SK-N-SH (cell line): ENCODE results near the gene PRC1. TPM values are rescaled to one million over a fixed set of nuclear protein-coding genes. Genes with fewer than 3 reads are reported as not detected.

Experiments used
- CTCF ChIA-PET: fragments of 300-600, 350-600 bp; formaldehyde crosslinking; extraction: SDS; loops from one replicate; lab custom pipeline; 2021; lab: Yijun Ruan, JAX
- POLR2A ChIA-PET: fragments of 350-600 bp; sonication (Branson Sonifier 250); formaldehyde crosslinking; extraction: SDS; loops from one replicate; lab custom pipeline; 2020; ENCODE audit warnings: antibody characterized with exemption, inconsistent platforms; lab: Yijun Ruan, JAX
- DNase-seq: peaks from one replicate; pipeline ENCODE4 v3.0.0; 2012
- H2AFZ ChIP-seq: fragments of 200-600 bp; sonication (generic); 2 replicates; pipeline ENCODE4 v1.8.1; 2016; ENCODE audit warnings: antibody characterized with exemption, mild to moderate bottlenecking, low read depth
- H3F3A ChIP-seq: fragments of 200-600 bp; sonication (generic); replicated peaks from 2 replicates; pipeline ENCODE3; 2016; ENCODE audit warnings: antibody characterized with exemption, mild to moderate bottlenecking; ENCODE audit not compliant: insufficient read depth
- H3K27ac ChIP-seq, 2 experiments: fragments of 200-500 bp in 1 of 2; fragments of 200-600 bp in 1 of 2; sonication (Bioruptor generic) in 1 of 2; sonication (generic), shearing (Covaris generic) in 1 of 2; 2 replicates each; pipeline versions ENCODE4 v1.5.1 to v1.6.1; 2014 to 2016; ENCODE audit warnings: low read depth in 2 of 2, inconsistent platforms in 1 of 2, low read length in 1 of 2, mild to moderate bottlenecking in 1 of 2, mixed read lengths in 1 of 2
- H3K27me3 ChIP-seq: fragments of 200-600 bp; sonication (generic), shearing (Covaris generic); 2 replicates; pipeline ENCODE4 v1.6.1; 2016; ENCODE audit warnings: mixed run types; ENCODE audit not compliant: insufficient read depth
- H3K36me3 ChIP-seq, 2 experiments: fragments of 200-500 bp in 1 of 2; fragments of 200-600 bp in 1 of 2; sonication (Bioruptor generic) in 1 of 2; sonication (generic) in 1 of 2; replicated peaks in 1 of 2; 2 replicates each; pipeline versions ENCODE3 to v1.5.1; 2014 to 2016; ENCODE audit warnings: low read length in 1 of 2, mild to moderate bottlenecking in 1 of 2; ENCODE audit not compliant: insufficient read depth in 2 of 2, control insufficient read depth in 1 of 2
- H3K4me1 ChIP-seq, 2 experiments: fragments of 200-500 bp in 1 of 2; fragments of 200-600 bp in 1 of 2; sonication (Bioruptor generic) in 1 of 2; sonication (generic), shearing (Covaris generic) in 1 of 2; 2 replicates each; pipeline versions ENCODE4 v1.5.1 to v1.6.1; 2014 to 2016; ENCODE audit warnings: low read depth in 1 of 2, low read length in 1 of 2, mixed run types in 1 of 2; ENCODE audit not compliant: insufficient read depth in 2 of 2, control insufficient read depth in 1 of 2
- H3K4me2 ChIP-seq: fragments of 200-600 bp; sonication (generic), shearing (Covaris generic); 2 replicates; pipeline ENCODE4 v1.6.1; 2017; ENCODE audit warnings: mixed run types
- H3K4me3 ChIP-seq, 2 experiments: fragments of 200-500 bp in 1 of 2; fragments of 200-600 bp in 1 of 2; sonication (Bioruptor generic) in 1 of 2; sonication (generic), shearing (Covaris generic) in 1 of 2; 2 replicates each; pipeline versions ENCODE4 v1.5.1 to v1.8.1; 2014 to 2016; ENCODE audit warnings: low read depth in 2 of 2, inconsistent platforms in 1 of 2, low read length in 1 of 2, mild to moderate bottlenecking in 1 of 2, mixed read lengths in 1 of 2, moderate library complexity in 1 of 2
- H3K79me2 ChIP-seq: fragments of 200-600 bp; sonication (generic); 2 replicates; pipeline ENCODE4 v1.8.1; 2017; ENCODE audit warnings: mild to moderate bottlenecking; ENCODE audit not compliant: insufficient read depth
- H3K9ac ChIP-seq: fragments of 200-600 bp; sonication (generic); 2 replicates; pipeline ENCODE4 v1.6.1; 2017; ENCODE audit warnings: mixed run types
- H3K9me2 ChIP-seq: fragments of 200-600 bp; sonication (generic); 2 replicates; pipeline ENCODE4 v1.6.1; 2017; ENCODE audit warnings: mixed run types
- H3K9me3 ChIP-seq: fragments of 200-600 bp; sonication (generic); 2 replicates; pipeline ENCODE4 v1.6.1; 2017; ENCODE audit warnings: mixed run types, mild to moderate bottlenecking, moderate library complexity
- H4K20me1 ChIP-seq: fragments of 200-600 bp; sonication (generic); 2 replicates; pipeline ENCODE4 v1.6.1; 2017; ENCODE audit warnings: mild to moderate bottlenecking, mixed run types; ENCODE audit not compliant: insufficient read depth
- ELF1 ChIP-seq: IDR thresholded peaks from 2 replicates; pipeline ENCODE4 v1.4.0; 2012
- EP300 ChIP-seq, 2 experiments: IDR thresholded peaks; 2 replicates each; pipeline versions ENCODE4 v1.4.0 to v1.6.1; 2012; ENCODE audit warnings: borderline replicate concordance in 1 of 2, low read depth in 1 of 2, low read length in 1 of 2
- GABPA ChIP-seq: IDR thresholded peaks from 2 replicates; pipeline ENCODE4 v1.4.0; 2012; ENCODE audit warnings: low read depth, mild to moderate bottlenecking
- GATA2 ChIP-seq: sonication (generic); formaldehyde crosslinking; IDR thresholded peaks from 2 replicates; pipeline ENCODE4 v1.5.0; 2020; ENCODE audit warnings: mild to moderate bottlenecking, missing genetic modification reagents
- IRF3 ChIP-seq: fragments of 150-350 bp; IDR thresholded peaks from 2 replicates; pipeline ENCODE4 v1.6.1; 2016; ENCODE audit warnings: mild to moderate bottlenecking, low read depth, low read length
- MEF2A ChIP-seq: IDR thresholded peaks from 2 replicates; pipeline ENCODE4 v1.4.0; 2012; ENCODE audit warnings: low read depth, borderline replicate concordance
- MXI1 ChIP-seq: IDR thresholded peaks from 2 replicates; pipeline ENCODE4 v1.6.1; 2012; ENCODE audit warnings: mild to moderate bottlenecking, low read depth, low read length, improper control_type of control experiment
- NFIC ChIP-seq: IDR thresholded peaks from 2 replicates; pipeline ENCODE4 v1.4.0; 2012; ENCODE audit warnings: borderline replicate concordance
- NRF1 ChIP-seq: IDR thresholded peaks from 2 replicates; pipeline ENCODE4 v1.6.1; 2012; ENCODE audit warnings: low read depth, mild to moderate bottlenecking, low read length
- RAD21 ChIP-seq: IDR thresholded peaks from 2 replicates; pipeline ENCODE4 v1.6.1; 2012; ENCODE audit warnings: mild to moderate bottlenecking, low read length
- RFX5 ChIP-seq: IDR thresholded peaks from 2 replicates; pipeline ENCODE4 v1.6.1; 2012; ENCODE audit warnings: mild to moderate bottlenecking, improper control_type of control experiment, low read length
- RXRA ChIP-seq: IDR thresholded peaks from 2 replicates; pipeline ENCODE4 v1.4.0; 2012; ENCODE audit warnings: low read depth, mild to moderate bottlenecking, borderline replicate concordance
- SIN3A ChIP-seq: IDR thresholded peaks from 2 replicates; pipeline ENCODE4 v1.6.1; 2012; ENCODE audit warnings: low read depth, mild to moderate bottlenecking, low read length, moderate library complexity, borderline replicate concordance
- TAF1 ChIP-seq: IDR thresholded peaks from 2 replicates; pipeline ENCODE4 v1.6.1; 2012; ENCODE audit warnings: low read depth, mild to moderate bottlenecking, low read length, moderate library complexity, borderline replicate concordance
- YY1 ChIP-seq: IDR thresholded peaks from 2 replicates; pipeline ENCODE4 v1.4.0; 2012; ENCODE audit warnings: low read depth, mild to moderate bottlenecking
- ZBTB33 ChIP-seq: IDR thresholded peaks from 2 replicates; pipeline ENCODE4 v1.4.0; 2012; ENCODE audit warnings: low read depth, borderline replicate concordance
- WGBS: methylation state at CpG from one replicate; pipeline ENCODE4 v1.1.6; 2017; ENCODE audit warnings: low lambda C conversion rate; 5-methylcytosine and 5-hydroxymethylcytosine counted together
- polyA plus RNA-seq, 3 experiments: library from polyadenylated mRNA; depleted of rRNA; stranded (reverse); fragments of >200 nt; gene quantifications; 2 replicates each; pipeline ENCODE4 v1.2.3, GENCODE V29; 2012
- TF ChIP-seq, protein P1 (sequence below): IDR thresholded peaks from 2 replicates; pipeline ENCODE4; 2012

Gene PRC1
- polyA plus RNA-seq, 1 of the 3 experiments (the other 2 are of a cell fraction): 125 TPM

GRCh38 chr15:90972133-90972532, 22.2 kb downstream of the PRC1 start:
- Histone ChIP-seq H4K20me1 (no peaks in the 10 kb centered on the region), H3K4me3 (no peak overlapping the region), H3K4me1 (no peaks in the 10 kb centered on the region), H3K9ac (no peak overlapping the region), H3K27ac (no peak overlapping the region), H3F3A (peaks cover 2% of the 10 kb centered on the region), H3K9me3 (no peaks in the 10 kb centered on the region), H3K27me3 (no peaks in the 10 kb centered on the region), H2AFZ (no peak overlapping the region), H3K36me3 (peaks cover 48 to 50% of the 10 kb centered on the region in 2 experiments), H3K9me2 (no peaks in the 10 kb centered on the region), H3K79me2 (peaks cover 3% of the 10 kb centered on the region), H3K4me2 (no peak overlapping the region)
- DNase-seq: no peak
- CTCF ChIA-PET: interaction anchor here (1.1 to 7.3 kb wide), 3 partner anchors 14 to 61 kb away, joined by 3 to 74 read pairs (median 4); no protein-coding TSS in a partner anchor
- 83% methylated on average over 5 of the region's 5 CpGs for WGBS
- POLR2A ChIA-PET: interaction anchor here (1.1 kb wide), 1 partner anchor 12 kb away, joined by 3 read pairs; no protein-coding TSS in a partner anchor
- TF ChIP-seq RFX5 (no peak), GATA2 (CRISPR knock-in tag) (no peak), NRF1 (no peak), IRF3 (no peak), MEF2A (no peak)
- TF ChIP-seq, protein P1, sequence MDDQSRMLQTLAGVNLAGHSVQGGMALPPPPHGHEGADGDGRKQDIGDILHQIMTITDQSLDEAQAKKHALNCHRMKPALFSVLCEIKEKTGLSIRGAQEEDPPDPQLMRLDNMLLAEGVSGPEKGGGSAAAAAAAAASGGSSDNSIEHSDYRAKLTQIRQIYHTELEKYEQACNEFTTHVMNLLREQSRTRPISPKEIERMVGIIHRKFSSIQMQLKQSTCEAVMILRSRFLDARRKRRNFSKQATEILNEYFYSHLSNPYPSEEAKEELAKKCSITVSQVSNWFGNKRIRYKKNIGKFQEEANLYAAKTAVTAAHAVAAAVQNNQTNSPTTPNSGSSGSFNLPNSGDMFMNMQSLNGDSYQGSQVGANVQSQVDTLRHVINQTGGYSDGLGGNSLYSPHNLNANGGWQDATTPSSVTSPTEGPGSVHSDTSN: no peak

- peaks cover 38 to 54% of the 10 kb centered on the region in 2 experiments for H3K36me3 ChIP-seq
- H3K27me3 ChIP-seq: no peaks in the 10 kb centered on the region
- no peak for DNase-seq
- no peak overlapping the region for H3K27ac ChIP-seq
- no peak overlapping the region for H3K4me2 ChIP-seq
- H3K79me2 ChIP-seq: peaks cover 5% of the 10 kb centered on the region; the same call in 1 of the 2 replicates
- CTCF ChIA-PET: interaction anchor here (1.3 to 7.3 kb wide), 3 partner anchors 12 to 21 kb away, joined by 3 to 74 read pairs (median 4); no protein-coding TSS in a partner anchor
- no peaks in the 10 kb centered on the region for H4K20me1 ChIP-seq
- H3K9me3 ChIP-seq: no peaks in the 10 kb centered on the region
- H3K4me1 ChIP-seq: no peaks in the 10 kb centered on the region
- 98% methylated on average over 7 of the region's 7 CpGs for WGBS
- no peak overlapping the region for H2AFZ ChIP-seq
- H3K9ac ChIP-seq: no peak overlapping the region
- TF ChIP-seq NFIC: no peak
- no peak for TF ChIP-seq TAF1
- TF ChIP-seq SIN3A: no peak
- TF ChIP-seq GATA2 (CRISPR knock-in tag): no peak
- no peak for TF ChIP-seq GABPA
- no peak for TF ChIP-seq RXRA
- no peak for TF ChIP-seq RAD21
- TF ChIP-seq MXI1: no peak
- no peak for TF ChIP-seq YY1
- TF ChIP-seq ELF1: no peak
- TF ChIP-seq EP300 (IDR thresholded peaks at IDR 0.05; ENCODE audit: borderline replicate concordance in 1 of 2, low read depth in 1 of 2, low read length in 1 of 2): no peak
- no peak for TF ChIP-seq ZBTB33
- TF ChIP-seq, all 33 proteins: peak for 0
- POLR2A ChIA-PET: no interaction called here
- Histone ChIP-seq H3K9me2 (no peaks in the 10 kb centered on the region), H3F3A (peaks cover 13% of the 10 kb centered on the region), H3K4me3 (no peak overlapping the region)
Observed at GRCh38 chr15:90970274-90970673, 24.1 kb downstream of the PRC1 start.
